Measurements from ENCODE around the gene LMX1A. TPM values are rescaled to one million over a fixed set of nuclear protein-coding genes. Genes with fewer than 3 reads are reported as not detected.

LMX1A gene
- total RNA-seq, 1 donor from 2014 or later, result 8.7 TPM

- no peak overlapping the region for H3K9ac ChIP-seq
- peaks cover 37% of the 10 kb centered on the region for H3K27me3 ChIP-seq
- no peaks in the 10 kb centered on the region for H3F3A ChIP-seq (ENCODE audit: low read depth)
- no peak overlapping the region for H3K4me2 ChIP-seq
- no peaks in the 10 kb centered on the region for H3K36me3 ChIP-seq
- peaks cover 3% of the 10 kb centered on the region for H3K4me1 ChIP-seq
- H3K4me3 Mint-ChIP-seq, result no peak overlapping the region
- no peaks in the 10 kb centered on the region for H4K20me1 ChIP-seq (ENCODE audit: low read depth)
- H3K27ac ChIP-seq, result no peak overlapping the region
- H2AFZ ChIP-seq (replicated peaks), result no peak overlapping the region
- H3K9me3 Mint-ChIP-seq, result no peaks in the 10 kb centered on the region
- no peak overlapping the region for H3K27ac Mint-ChIP-seq
- peaks cover 11% of the 10 kb centered on the region for H3K27me3 Mint-ChIP-seq (ENCODE audit: insufficient read depth, low read depth)
- TF ChIP-seq CTCF (IDR thresholded peaks at IDR 0.05), result peak; percentile 95
- no peak for TF ChIP-seq EZH2phosphoT487 (IDR thresholded peaks at IDR 0.05)
- H3K4me3 ChIP-seq, result no peak overlapping the region
- peak; percentile 81 for DNase-seq (ENCODE audit: low spot score)
- H3K4me1 Mint-ChIP-seq, result peaks cover 2% of the 10 kb centered on the region
- no peaks in the 10 kb centered on the region for H3K79me2 ChIP-seq (ENCODE audit: low read depth)
- no peaks in the 10 kb centered on the region for H3K9me3 ChIP-seq (ENCODE audit: low read depth)
- H3K36me3 Mint-ChIP-seq, result no peaks in the 10 kb centered on the region
These were observed 11.0 kb upstream of the LMX1A start for GRCh38 chr1:165367375-165367993.

- TF ChIP-seq EZH2 (IDR thresholded peaks at IDR 0.05) (no peak), CTCF (IDR thresholded peaks at IDR 0.05) (no peak), EZH2phosphoT487 (IDR thresholded peaks at IDR 0.05) (no peak)
- no peaks in the 10 kb centered on the region for H3F3A ChIP-seq (ENCODE audit: low read depth)
- no peak overlapping the region for H3K27ac ChIP-seq
- no peak overlapping the region for H3K27ac Mint-ChIP-seq
- no peak overlapping the region for H2AFZ ChIP-seq (replicated peaks)
- H3K4me1 ChIP-seq, result peaks cover 3% of the 10 kb centered on the region
- DNase-seq (ENCODE audit: low spot score), result no peak
- no peak overlapping the region for H3K9ac ChIP-seq
- peaks cover 42% of the 10 kb centered on the region for H3K27me3 ChIP-seq
- peaks cover 11% of the 10 kb centered on the region for H3K27me3 Mint-ChIP-seq (ENCODE audit: insufficient read depth, low read depth)
- no peaks in the 10 kb centered on the region for H3K36me3 Mint-ChIP-seq
- H3K9me3 Mint-ChIP-seq, result no peaks in the 10 kb centered on the region
- no peaks in the 10 kb centered on the region for H3K79me2 ChIP-seq (ENCODE audit: low read depth)
- H3K4me3 ChIP-seq, result no peak overlapping the region
- no peaks in the 10 kb centered on the region for H3K36me3 ChIP-seq
- H3K4me3 Mint-ChIP-seq, result no peak overlapping the region
- peaks cover 2% of the 10 kb centered on the region for H3K4me1 Mint-ChIP-seq
- H4K20me1 ChIP-seq (ENCODE audit: low read depth), result no peaks in the 10 kb centered on the region
- no peaks in the 10 kb centered on the region for H3K9me3 ChIP-seq (ENCODE audit: low read depth)
- H3K4me2 ChIP-seq, result no peak overlapping the region
These were observed 8.8 kb upstream of the LMX1A start for GRCh38 chr1:165365341-165365740.

GRCh38 chr1:165364568-165365133 is 8.1 kb upstream of the LMX1A start:
- Histone ChIP-seq H3K9ac (no peak overlapping the region), H2AFZ (replicated peaks) (no peak overlapping the region), H3K4me2 (no peak overlapping the region), H3K79me2 (ENCODE audit: low read depth) (no peaks in the 10 kb centered on the region), H4K20me1 (ENCODE audit: low read depth) (no peaks in the 10 kb centered on the region), H3F3A (ENCODE audit: low read depth) (no peaks in the 10 kb centered on the region), H3K27me3 (peaks cover 45% of the 10 kb centered on the region), H3K4me3 (no peak overlapping the region), H3K4me1 (peaks cover 3% of the 10 kb centered on the region), H3K9me3 (ENCODE audit: low read depth) (no peaks in the 10 kb centered on the region), H3K27ac (no peak overlapping the region), H3K36me3 (no peaks in the 10 kb centered on the region)
- Mint-ChIP-seq H3K36me3 (no peaks in the 10 kb centered on the region), H3K27me3 (ENCODE audit: insufficient read depth, low read depth) (peaks cover 15% of the 10 kb centered on the region), H3K4me3 (no peak overlapping the region), H3K9me3 (no peaks in the 10 kb centered on the region), H3K4me1 (peaks cover 2% of the 10 kb centered on the region), H3K27ac (no peak overlapping the region)
- no peak for TF ChIP-seq EZH2 (IDR thresholded peaks at IDR 0.05)
- no peak for TF ChIP-seq CTCF (IDR thresholded peaks at IDR 0.05)
- no peak for TF ChIP-seq EZH2phosphoT487 (IDR thresholded peaks at IDR 0.05)
- no peak for DNase-seq (ENCODE audit: low spot score)
